ENCODE results near the gene RAB11A. TPM values are rescaled to one million over a fixed set of nuclear protein-coding genes. Genes with fewer than 3 reads are reported as not detected.

RAB11A gene
- total and polyA plus RNA-seq, 9 of the 15 experiments (the other 6 are each of a cell fraction or from before 2014, with no cell fraction given) = 129 to 369 (median 245) TPM

- TF ChIP-seq ZNF655 (CRISPR knock-in tag; IDR thresholded peaks at IDR 0.05) (no peak), ZNF23 (CRISPR knock-in tag; IDR thresholded peaks at IDR 0.05) (no peak), GABPA (tag; conservative IDR thresholded peaks at IDR 0.05; ENCODE audit: low read depth) (peak; percentile 100), MCM5 (IDR thresholded peaks at IDR 0.05; ENCODE audit: low read depth) (no peak), CBX3 (IDR thresholded peaks at IDR 0.05; ENCODE audit: borderline replicate concordance in 1 of 2, low read length in 2 of 2) (0 out of 3 replicates have a peak, but pooled peaks of 1 of the 2 experiments have one; percentile 59), KLF13 (tag; IDR thresholded peaks at IDR 0.05; ENCODE audit: borderline replicate concordance, low read depth) (peak; percentile 97), HDAC1 (IDR thresholded peaks at IDR 0.05) (peak; percentile 42 to 99; a peak in 3 of 4 replicates), HOMEZ (CRISPR knock-in tag; IDR thresholded peaks at IDR 0.05) (no peak), PCBP2 (IDR thresholded peaks at IDR 0.05; ENCODE audit: low read depth, low read length, poor library complexity, severe bottlenecking) (no peak), ZBTB2 (IDR thresholded peaks at IDR 0.05) (no peak), ZNF699 (CRISPR knock-in tag; IDR thresholded peaks at IDR 0.05; ENCODE audit: insufficient replicate concordance) (no peak), ZNF586 (CRISPR knock-in tag; conservative IDR thresholded peaks at IDR 0.05) (no peak), ZNF449 (CRISPR knock-in tag; IDR thresholded peaks at IDR 0.05) (no peak), ZBTB34 (CRISPR knock-in tag; IDR thresholded peaks at IDR 0.05) (no peak), COPS2 (conservative IDR thresholded peaks at IDR 0.05) (no peak), SMARCA4 (IDR thresholded peaks at IDR 0.05) (0 out of 2 replicates have a peak, but pooled peaks have one; percentile 19), ATF7 (IDR thresholded peaks at IDR 0.05) (peak; percentile 85), KDM4B (IDR thresholded peaks at IDR 0.05; ENCODE audit: borderline replicate concordance in 2 of 2, low read depth in 1 of 2) (peak in 1 of 2 experiments; percentile 99; a peak in 2 of 4 replicates), ZNF174 (CRISPR knock-in tag; IDR thresholded peaks at IDR 0.05) (no peak), ZNF668 (CRISPR knock-in tag; IDR thresholded peaks at IDR 0.05) (no peak)
These were observed at the start of gene RAB11A (continued) for GRCh38 chr15:65869126-65869953.

All from K562 (cell line).